DMS114 treated with DMSO at 0.1 percent for 48 hours (cell line): ENCODE measurements around the gene SEC14L6.

Experiments
- DNase-seq: peaks from one replicate; lab custom pipeline; 2025; ENCODE audit not compliant: unreplicated experiment; lab: John Stamatoyannopoulos, UW

Gene SEC14L6

GRCh38 chr22:30538280-30538679 lies 8.3 kb downstream of the SEC14L6 start:
- DNase-seq = no peak

DNA sequence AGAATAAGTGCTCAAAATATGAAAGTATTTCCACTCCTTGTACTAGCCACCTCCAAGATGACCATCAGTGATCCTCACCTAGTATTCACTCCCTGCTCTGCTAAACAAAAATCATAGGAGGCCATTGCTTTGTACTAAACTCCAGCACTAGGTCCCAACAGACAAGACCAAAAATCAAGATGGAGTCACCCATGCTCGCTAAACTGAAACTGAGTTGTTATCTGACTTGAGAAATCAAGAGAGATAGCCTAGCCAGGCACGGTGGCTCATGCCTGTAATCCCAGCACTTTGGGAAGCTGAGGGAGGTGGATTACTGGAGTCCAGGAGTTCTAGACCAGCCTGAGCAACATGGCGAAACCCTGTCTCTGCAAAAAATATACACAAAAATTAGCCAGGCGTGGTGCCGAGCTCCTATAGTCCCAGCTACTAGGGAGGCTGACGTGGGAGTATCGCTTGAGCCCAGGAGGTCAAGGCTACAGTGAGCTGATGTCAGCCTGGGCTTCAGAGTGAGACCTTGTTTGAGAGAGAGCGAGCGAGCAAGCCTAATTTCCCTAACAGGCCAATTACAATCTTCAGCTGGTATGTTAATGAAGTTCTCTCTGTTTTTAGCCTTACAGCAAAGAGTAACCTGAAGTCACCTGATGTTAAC lies 9.3 kb downstream of the SEC14L6 start:
- DNase-seq = no peak

- no peak for DNase-seq
These were observed 11.4 kb downstream of the SEC14L6 start for GRCh38 chr22:30535182-30535581.

DNA sequence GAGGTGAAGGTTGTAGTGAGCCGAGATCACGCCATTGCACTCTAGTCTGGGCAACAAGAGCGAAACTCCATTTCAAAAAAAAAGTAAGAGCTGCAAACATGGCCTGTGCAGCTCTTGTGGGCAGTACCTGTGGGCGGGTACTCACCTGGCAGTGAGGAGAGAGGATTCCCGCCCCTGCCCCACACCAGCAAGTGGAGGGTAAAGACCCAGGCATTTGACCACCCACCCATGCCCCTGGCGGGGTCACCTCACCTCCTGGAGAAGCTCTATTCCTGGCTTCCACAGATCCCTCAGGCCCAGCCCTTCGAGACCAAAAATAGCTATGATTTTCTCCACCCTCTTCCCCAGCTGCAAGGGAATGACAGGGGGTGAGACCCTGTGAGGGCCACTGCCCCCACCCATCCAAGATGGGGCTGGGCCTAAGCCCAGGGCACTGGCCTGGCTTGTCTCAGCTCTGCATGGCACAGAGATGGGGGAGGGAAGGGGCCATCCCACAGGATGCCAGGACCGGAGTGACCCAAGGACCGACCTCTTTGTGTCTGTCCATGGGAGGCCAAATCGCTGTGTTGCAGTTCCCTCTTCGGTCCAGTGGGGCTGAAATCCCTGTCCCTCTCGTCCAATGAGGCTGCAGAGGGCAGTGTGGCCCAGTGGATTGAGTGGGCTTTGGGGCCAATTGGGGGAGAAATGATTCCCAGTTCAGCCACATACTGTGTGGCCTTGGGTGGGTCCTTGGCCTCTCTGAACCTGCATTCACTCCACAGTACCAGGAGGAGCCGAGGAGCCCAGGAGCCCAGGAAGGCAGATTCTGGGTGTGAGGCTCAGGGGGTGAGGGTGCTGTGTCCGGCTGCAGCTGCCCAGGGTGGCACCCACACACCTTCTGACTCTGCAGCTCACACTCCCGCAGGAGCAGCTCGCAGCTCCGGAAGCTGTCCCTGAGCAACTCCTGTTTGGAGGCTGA lies 14.6 kb downstream of the SEC14L6 start:
- no peak for DNase-seq

DNA sequence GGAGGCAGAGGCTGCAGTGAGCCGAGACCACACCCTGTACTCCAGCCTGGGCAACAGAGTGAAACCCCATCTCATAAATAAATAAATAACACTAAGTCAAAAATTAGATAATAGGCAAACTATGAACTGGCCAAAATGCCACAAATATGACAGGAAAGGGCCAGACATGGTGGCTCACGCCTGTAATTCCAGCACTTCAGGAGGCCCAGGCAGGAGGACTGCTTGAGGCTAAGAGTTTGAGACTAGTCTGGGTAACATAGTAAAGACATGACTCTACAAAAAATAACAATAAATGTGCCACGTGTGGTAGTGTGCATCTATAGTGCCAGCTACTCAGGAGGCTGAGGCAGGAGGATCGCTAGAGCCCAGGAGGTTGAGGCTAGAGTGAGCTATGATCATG lies 19.9 kb downstream of the SEC14L6 start:
- no peak for DNase-seq

GRCh38 chr22:30523646-30524489 lies 22.7 kb downstream of the SEC14L6 start:
- no peak for DNase-seq

- no peak for DNase-seq
These were observed 25.0 kb downstream of the SEC14L6 start for GRCh38 chr22:30521368-30522156.

GRCh38 chr22:30519842-30520425 lies 26.6 kb downstream of the SEC14L6 start:
- DNase-seq = no peak

- no peak for DNase-seq
These were observed 29.8 kb downstream of the SEC14L6 start for GRCh38 chr22:30516731-30517130.

GRCh38 chr22:30516273-30516672 lies 30.3 kb downstream of the SEC14L6 start:
- no peak for DNase-seq

GRCh38 chr22:30514252-30514651 lies 32.3 kb downstream of the SEC14L6 start:
- DNase-seq = no peak

GRCh38 chr22:30513462-30513861 lies 33.1 kb downstream of the SEC14L6 start:
- DNase-seq = no peak

GRCh38 chr22:30511911-30512310 lies 34.6 kb downstream of the SEC14L6 start:
- no peak for DNase-seq

DNA sequence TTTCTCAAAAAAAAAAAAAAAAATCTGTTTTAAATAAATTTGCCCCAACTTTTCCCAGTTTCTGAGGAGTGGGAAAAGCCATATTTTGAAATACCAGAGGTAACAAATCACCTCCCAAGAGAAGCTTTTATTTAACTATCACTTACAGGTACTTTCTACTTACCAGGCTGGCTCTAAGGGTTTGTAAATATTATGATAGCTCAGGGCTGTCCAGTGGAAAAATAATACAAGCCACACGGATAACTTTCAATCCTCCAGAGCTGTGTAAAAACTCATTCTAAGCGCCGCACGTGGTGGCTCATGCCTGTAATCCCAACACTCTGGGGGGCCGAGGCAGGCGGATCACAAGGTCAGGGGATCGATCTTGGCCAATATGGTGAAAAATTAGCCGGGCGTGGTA lies 35.4 kb downstream of the SEC14L6 start:
- no peak for DNase-seq

DNA sequence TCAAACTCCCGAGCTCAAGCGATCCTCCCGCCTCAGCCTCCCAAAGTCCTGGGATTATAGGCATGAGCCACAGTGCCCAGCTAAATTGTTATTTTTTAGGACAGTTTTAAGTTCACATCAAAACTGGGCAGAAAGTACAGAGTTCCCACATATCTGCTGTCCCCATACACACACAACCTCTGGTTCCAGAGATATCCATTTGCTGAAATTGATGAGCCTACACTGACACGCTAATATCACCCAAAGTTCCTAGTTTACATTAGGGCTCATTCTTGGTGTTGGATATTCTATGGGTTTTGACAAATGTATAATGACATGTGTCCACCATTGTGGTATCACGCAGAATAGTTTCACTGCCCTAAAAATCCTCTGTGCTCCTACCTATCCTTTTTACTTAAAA lies 38.3 kb downstream of the SEC14L6 start:
- no peak for DNase-seq

DNA sequence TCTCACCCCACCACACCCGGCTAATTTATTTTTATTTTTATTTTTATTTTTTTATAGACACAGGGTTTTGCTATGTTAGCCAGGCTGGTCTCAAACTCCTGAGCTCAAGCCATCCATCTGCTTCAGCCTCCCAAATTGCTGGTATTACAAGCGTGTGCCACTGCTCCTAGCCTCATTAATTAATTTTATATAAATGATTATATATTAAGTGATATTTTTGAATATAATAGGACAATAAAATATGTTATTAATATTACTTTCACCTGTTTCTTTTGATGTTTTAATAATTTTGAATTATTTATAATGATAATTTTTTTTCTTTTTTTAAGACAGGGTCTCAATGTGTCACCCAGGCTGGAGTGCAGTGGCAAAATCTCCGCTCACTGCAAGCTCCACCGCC lies 38.9 kb downstream of the SEC14L6 start:
- no peak for DNase-seq

- no peak for DNase-seq
These were observed 40.0 kb downstream of the SEC14L6 start for GRCh38 chr22:30506507-30506968.

DNA sequence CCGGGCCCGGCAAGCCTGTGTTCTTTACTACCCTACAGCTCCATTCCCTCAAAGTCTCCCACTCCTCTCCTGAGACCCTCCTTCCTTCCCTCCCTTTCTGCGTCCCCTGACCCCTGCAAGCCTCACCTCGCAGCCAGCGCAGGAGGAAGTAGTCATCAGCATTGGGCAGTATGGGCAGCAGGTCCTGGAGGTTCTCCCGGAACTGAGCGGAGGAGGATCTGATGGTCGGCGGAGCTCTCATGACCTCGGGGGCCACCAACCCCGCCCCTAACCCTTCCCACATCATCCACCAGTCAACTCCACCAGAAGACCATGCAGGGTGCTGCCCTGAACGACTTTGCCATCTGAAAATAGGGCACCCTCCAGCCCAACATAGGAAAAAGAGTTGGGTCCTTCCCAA lies 43.0 kb downstream of the SEC14L6 start:
- DNase-seq = no peak

GRCh38 chr22:30502911-30503310 lies 43.6 kb downstream of the SEC14L6 start:
- no peak for DNase-seq

DNA sequence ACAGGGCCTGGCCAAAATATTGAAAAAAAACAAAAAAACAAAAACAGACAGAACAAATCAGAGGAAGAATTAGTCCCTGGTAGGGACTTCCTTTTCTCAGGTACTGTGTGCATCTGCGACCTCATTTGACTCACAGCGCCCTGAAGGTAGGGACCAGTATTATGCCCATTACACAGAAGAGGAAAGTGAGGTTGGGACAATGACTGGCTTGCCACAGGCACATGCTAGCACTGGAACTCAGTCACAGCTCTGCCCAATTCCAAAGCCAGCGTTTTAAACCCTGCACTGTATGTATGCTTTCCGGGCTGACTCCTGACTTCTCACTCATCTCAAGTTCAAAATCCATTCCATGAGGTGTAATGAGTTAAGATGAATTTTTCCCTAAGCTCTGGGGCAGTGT lies 44.4 kb downstream of the SEC14L6 start:
- DNase-seq = no peak
